CD14-positive monocyte (primary cell): Measurements from ENCODE around the gene LCAT. TPM values are rescaled to one million over a fixed set of nuclear protein-coding genes. Genes with fewer than 3 reads are reported as not detected.

Experiments
- DNase-seq, 3 donors: peaks; one replicate each; pipeline ENCODE4 v3.0.0-alpha.2; 2011 to 2022
- H2AFZ ChIP-seq: 2 replicates; pipeline ENCODE4 v1.6.0; 2012; ENCODE audit warnings: mild to moderate bottlenecking, low read depth, low read length, inconsistent platforms; ENCODE audit not compliant: insufficient read depth, poor library complexity, severe bottlenecking
- H3K27ac ChIP-seq, 2 donors: 1 replicate in 1 of 2; 2 replicates in 1 of 2; pipeline ENCODE4 v1.5.1; 2012 to 2013; ENCODE audit warnings: low read length in 2 of 2, control low read depth in 1 of 2, inconsistent platforms in 1 of 2, low read depth in 1 of 2, mild to moderate bottlenecking in 1 of 2
- H3K27me3 ChIP-seq, 2 donors: one replicate each; pipeline versions ENCODE4 v1.6.0 to v1.6.1; 2011 to 2013; ENCODE audit warnings: low read length in 2 of 2; ENCODE audit not compliant: control insufficient read depth in 2 of 2, insufficient read depth in 2 of 2
- H3K36me3 ChIP-seq, 2 donors: replicated peaks in 1 of 2; 1 replicate in 1 of 2; 2 replicates in 1 of 2; pipeline versions ENCODE4 v1.5.1 to v1.6.1; 2012 to 2013; ENCODE audit warnings: low read length in 2 of 2, control low read depth in 1 of 2, inconsistent platforms in 1 of 2, mild to moderate bottlenecking in 1 of 2; ENCODE audit not compliant: insufficient read depth in 2 of 2, control insufficient read depth in 1 of 2
- H3K4me1 ChIP-seq, 2 donors: 1 replicate in 1 of 2; 2 replicates in 1 of 2; pipeline versions ENCODE4 v1.5.1 to v1.6.1; 2012 to 2013; ENCODE audit warnings: low read length in 2 of 2, control low read depth in 1 of 2, inconsistent platforms in 1 of 2, mild to moderate bottlenecking in 1 of 2, moderate library complexity in 1 of 2; ENCODE audit not compliant: insufficient read depth in 2 of 2, control insufficient read depth in 1 of 2
- H3K4me2 ChIP-seq: replicated peaks from 2 replicates; pipeline ENCODE3; 2012; ENCODE audit warnings: low read length, moderate library complexity, mild to moderate bottlenecking; ENCODE audit not compliant: poor library complexity, severe bottlenecking; ENCODE audit errors: extremely low read depth
- H3K4me3 ChIP-seq, 3 experiments: fragments of 200-600 bp in 1 of 3; sonication (generic) in 1 of 3; replicated peaks in 1 of 3; 1 replicate in 2 of 3; 2 replicates in 1 of 3; pipeline ENCODE4 v1.5.1; 2011 to 2013; ENCODE audit warnings: low read length in 3 of 3, mild to moderate bottlenecking in 3 of 3, control low read depth in 2 of 3, low read depth in 2 of 3, inconsistent platforms in 1 of 3, moderate library complexity in 1 of 3
- H3K79me2 ChIP-seq: 2 replicates; pipeline ENCODE4 v1.6.0; 2012; ENCODE audit warnings: mild to moderate bottlenecking, control low read depth, inconsistent platforms, low read length, moderate library complexity; ENCODE audit not compliant: insufficient read depth
- H3K9ac ChIP-seq: 2 replicates; pipeline ENCODE4 v1.6.0; 2017; ENCODE audit warnings: low read length, mild to moderate bottlenecking; ENCODE audit not compliant: insufficient read depth, poor library complexity, severe bottlenecking
- H3K9me3 ChIP-seq, 2 donors: replicated peaks in 1 of 2; 1 replicate in 1 of 2; 2 replicates in 1 of 2; pipeline versions ENCODE4 v1.5.1 to v1.6.1; 2012 to 2013; ENCODE audit warnings: low read length in 2 of 2, control low read depth in 1 of 2; ENCODE audit not compliant: control insufficient read depth in 1 of 2, insufficient read depth in 1 of 2
- H4K20me1 ChIP-seq: 2 replicates; pipeline ENCODE4 v1.6.0; 2012; ENCODE audit warnings: mild to moderate bottlenecking, low read length, control low read depth, moderate library complexity; ENCODE audit not compliant: insufficient read depth
- H3K27ac Mint-ChIP-seq, 7 donors: one replicate each; pipeline ENCODE4 v1.8.0; 2020; ENCODE audit warnings: mild to moderate bottlenecking in 7 of 7, mixed read lengths in 7 of 7, moderate library complexity in 6 of 7, inconsistent platforms in 2 of 7
- H3K27me3 Mint-ChIP-seq, 3 donors: one replicate each; pipeline ENCODE4 v1.8.0; 2021 to 2022; ENCODE audit warnings: low read depth in 3 of 3, mild to moderate bottlenecking in 3 of 3, mixed read lengths in 3 of 3, moderate library complexity in 3 of 3, inconsistent platforms in 1 of 3
- H3K36me3 Mint-ChIP-seq, 2 donors: one replicate each; pipeline ENCODE4 v1.8.0; 2020; ENCODE audit warnings: mixed read lengths in 2 of 2, inconsistent platforms in 1 of 2, mild to moderate bottlenecking in 1 of 2
- H3K4me1 Mint-ChIP-seq: one replicate; pipeline ENCODE4 v1.8.0; 2020; ENCODE audit warnings: mild to moderate bottlenecking, mixed read lengths
- H3K4me3 Mint-ChIP-seq, 2 donors: one replicate each; pipeline ENCODE4 v1.8.0; 2020; ENCODE audit warnings: mild to moderate bottlenecking in 2 of 2, mixed read lengths in 2 of 2, moderate library complexity in 1 of 2
- H3K9me3 Mint-ChIP-seq, 7 donors: one replicate each; pipeline ENCODE4 v1.8.0; 2020 to 2022; ENCODE audit warnings: mixed read lengths in 7 of 7, mild to moderate bottlenecking in 6 of 7, moderate library complexity in 6 of 7, inconsistent platforms in 2 of 7
- WGBS: methylation state at CpG from one replicate; pipeline ENCODE4 v1.1.5; 2013; ENCODE audit warnings: missing lambda C conversion rate; ENCODE audit not compliant: insufficient coverage; 5-methylcytosine and 5-hydroxymethylcytosine counted together
- intact Hi-C, 2 donors: fragments of 100-400 bp; cut with micrococcal nuclease; formaldehyde crosslinking; loops; one replicate each; pipeline versions ENCODE4 v1.15.0 to v1.15.1; 2023
- polyA plus RNA-seq, 3 donors: library from polyadenylated mRNA; depleted of rRNA in 1 of 3; unstranded in 2 of 3; stranded (reverse) in 1 of 3; fragments of 300-500 nt in 2 of 3; fragments of >200 nt in 1 of 3; fragmentation: Illumina TruSeq in 2 of 3; gene quantifications; 1 replicate in 2 of 3; 2 replicates in 1 of 3; pipeline ENCODE4 v1.2.3, GENCODE V29; 2012 to 2021
- TF ChIP-seq, protein P1 (sequence below): fragments of 200-600 bp; IDR thresholded peaks from one replicate; pipeline ENCODE4 v1.8.0; 2022; ENCODE audit warnings: antibody characterized with exemption, mild to moderate bottlenecking

The LCAT gene
- polyA plus RNA-seq, 3 donors, result 0.17 to 16.2 TPM; not detected in 1

DNA sequence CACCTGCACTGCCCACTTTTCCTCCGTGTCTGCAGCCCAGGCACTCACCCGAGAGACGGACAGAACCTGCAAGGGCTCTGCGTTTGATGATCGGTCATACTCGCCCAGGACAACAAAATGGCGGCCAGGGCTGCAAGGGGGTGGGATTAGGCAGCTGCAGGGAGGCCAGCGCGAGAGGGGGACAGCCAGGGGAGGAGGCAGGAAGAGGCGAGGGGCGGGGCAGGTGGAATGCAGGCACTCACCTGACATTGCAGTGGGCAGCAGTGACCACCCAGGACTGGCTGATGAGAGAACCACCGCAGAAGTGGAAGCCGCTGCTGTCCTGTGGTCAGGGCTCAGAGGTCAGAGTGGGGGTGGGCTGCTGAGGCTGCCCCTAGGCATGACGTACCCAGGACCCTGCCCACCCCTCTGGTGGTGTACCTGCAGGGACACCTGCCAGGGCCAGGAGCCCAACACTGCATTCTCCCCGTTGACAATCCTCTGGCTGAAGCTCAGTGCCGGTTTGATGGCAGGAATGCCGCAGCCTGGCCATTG, 13.2 kb downstream of the LCAT start:
- intact Hi-C loops, result loop anchor here (5.0 to 10.0 kb wide), 3 partner anchors 33 to 116 kb away; partner anchors contain the start of gene EDC4 (in 1 of the 2)
- TF ChIP-seq, protein P1, sequence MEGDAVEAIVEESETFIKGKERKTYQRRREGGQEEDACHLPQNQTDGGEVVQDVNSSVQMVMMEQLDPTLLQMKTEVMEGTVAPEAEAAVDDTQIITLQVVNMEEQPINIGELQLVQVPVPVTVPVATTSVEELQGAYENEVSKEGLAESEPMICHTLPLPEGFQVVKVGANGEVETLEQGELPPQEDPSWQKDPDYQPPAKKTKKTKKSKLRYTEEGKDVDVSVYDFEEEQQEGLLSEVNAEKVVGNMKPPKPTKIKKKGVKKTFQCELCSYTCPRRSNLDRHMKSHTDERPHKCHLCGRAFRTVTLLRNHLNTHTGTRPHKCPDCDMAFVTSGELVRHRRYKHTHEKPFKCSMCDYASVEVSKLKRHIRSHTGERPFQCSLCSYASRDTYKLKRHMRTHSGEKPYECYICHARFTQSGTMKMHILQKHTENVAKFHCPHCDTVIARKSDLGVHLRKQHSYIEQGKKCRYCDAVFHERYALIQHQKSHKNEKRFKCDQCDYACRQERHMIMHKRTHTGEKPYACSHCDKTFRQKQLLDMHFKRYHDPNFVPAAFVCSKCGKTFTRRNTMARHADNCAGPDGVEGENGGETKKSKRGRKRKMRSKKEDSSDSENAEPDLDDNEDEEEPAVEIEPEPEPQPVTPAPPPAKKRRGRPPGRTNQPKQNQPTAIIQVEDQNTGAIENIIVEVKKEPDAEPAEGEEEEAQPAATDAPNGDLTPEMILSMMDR, result no peak
- no peaks in the 10 kb centered on the region for H3K27me3 Mint-ChIP-seq
- H3K9me3 Mint-ChIP-seq, result peaks cover 0 to 1% (median 0%) of the 10 kb centered on the region in 7 donors
- H3K36me3 Mint-ChIP-seq, result peaks cover 51 to 80% of the 10 kb centered on the region in 2 donors
- H3K4me3 Mint-ChIP-seq, result no peak overlapping the region
- Histone ChIP-seq H2AFZ (no peak overlapping the region), H3K4me1 (peaks cover 9 to 17% of the 10 kb centered on the region in 2 donors), H3K27me3 (no peaks in the 10 kb centered on the region), H3K27ac (no peak overlapping the region), H3K36me3 (peaks cover 60 to 90% of the 10 kb centered on the region in 2 donors), H3K9ac (no peak overlapping the region), H3K79me2 (peaks cover 19% of the 10 kb centered on the region), H3K9me3 (no peaks in the 10 kb centered on the region), H3K4me3 (no peak overlapping the region), H3K4me2 (no peak overlapping the region), H4K20me1 (peaks cover 96% of the 10 kb centered on the region)
- H3K4me1 Mint-ChIP-seq, result peaks cover 17% of the 10 kb centered on the region
- DNase-seq, result no peak
- H3K27ac Mint-ChIP-seq, result no peak overlapping the region
- WGBS, result 98% methylated on average over 16 of the region's 17 CpGs

DNA sequence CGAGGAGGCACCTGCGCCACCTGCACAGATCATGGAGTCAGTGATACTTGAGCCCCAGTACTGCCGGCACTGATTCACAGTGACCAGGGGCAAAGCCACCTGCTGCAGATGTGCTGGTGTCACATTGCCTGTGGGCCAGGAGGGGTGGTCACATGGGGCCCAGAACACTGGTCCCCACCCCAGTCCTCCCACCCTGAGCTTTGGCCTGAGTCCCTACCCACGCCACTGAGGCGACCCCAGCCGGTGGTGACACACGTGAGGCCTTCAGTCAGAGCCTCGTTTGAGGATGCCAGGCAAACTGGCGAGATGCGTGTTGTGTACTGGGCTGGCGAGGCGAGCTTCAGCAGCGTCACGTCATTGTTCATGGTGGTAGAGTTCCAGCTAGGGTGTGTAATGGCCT, 13.7 kb downstream of the LCAT start:
- Mint-ChIP-seq H3K36me3 (peaks cover 48 to 81% of the 10 kb centered on the region in 2 donors), H3K27me3 (peaks cover 0 to 2% (median 0%) of the 10 kb centered on the region in 3 donors), H3K27ac (no peak overlapping the region), H3K4me1 (peaks cover 12% of the 10 kb centered on the region), H3K9me3 (peaks cover 0 to under 1% (median 0%) of the 10 kb centered on the region in 7 donors), H3K4me3 (no peak overlapping the region)
- H3K27me3 ChIP-seq, result no peaks in the 10 kb centered on the region
- no peak overlapping the region for H3K4me2 ChIP-seq
- DNase-seq, result no peak
- H3K36me3 ChIP-seq, result peaks cover 63 to 92% of the 10 kb centered on the region in 2 donors
- no peak overlapping the region for H3K9ac ChIP-seq
- no peak overlapping the region for H3K27ac ChIP-seq
- no peak overlapping the region for H2AFZ ChIP-seq
- H3K79me2 ChIP-seq, result peaks cover 13% of the 10 kb centered on the region
- TF ChIP-seq, protein P1, result no peak
- intact Hi-C loops, result loop anchor here (5.0 to 10.0 kb wide), 3 partner anchors 33 to 115 kb away; partner anchors contain the start of gene EDC4 (in 1 of the 2)
- H3K9me3 ChIP-seq, result no peaks in the 10 kb centered on the region
- H3K4me1 ChIP-seq, result peaks cover 5 to 12% of the 10 kb centered on the region in 2 donors
- peaks cover 94% of the 10 kb centered on the region for H4K20me1 ChIP-seq
- no peak overlapping the region for H3K4me3 ChIP-seq
- 100% methylated on average over 4 of the region's 14 CpGs for WGBS
